ENCODE data around the gene SEMA3C.

SEMA3C gene

GRCh38 chr7:80774843-80775242 is 144.0 kb downstream of the SEMA3C start:
- DNase-seq = no peak

GRCh38 chr7:80773787-80774508 is 144.9 kb downstream of the SEMA3C start:
- DNase-seq = no peak

GRCh38 chr7:80772347-80772993 is 146.4 kb downstream of the SEMA3C start:
- DNase-seq = no peak

DNA sequence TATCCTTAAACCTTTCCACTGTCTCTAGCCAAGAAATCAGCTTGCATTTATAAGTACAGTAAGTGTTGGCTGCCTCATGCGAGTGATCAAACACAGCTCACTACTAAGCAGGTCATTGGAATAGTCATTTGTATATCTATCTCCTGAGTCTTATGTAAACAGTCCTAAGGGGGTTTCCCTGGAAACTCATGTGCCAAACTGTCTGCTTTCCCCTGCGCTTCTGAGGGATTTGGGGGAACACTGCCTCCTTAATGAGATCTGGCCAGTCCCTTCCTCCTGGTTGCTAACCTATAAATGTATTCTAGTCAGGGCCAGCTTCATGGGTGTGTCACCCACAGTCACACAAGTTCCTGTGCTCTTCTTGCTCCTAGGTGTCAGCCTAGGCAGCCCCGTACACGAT is 147.3 kb downstream of the SEMA3C start:
- DNase-seq = no peak

DNA sequence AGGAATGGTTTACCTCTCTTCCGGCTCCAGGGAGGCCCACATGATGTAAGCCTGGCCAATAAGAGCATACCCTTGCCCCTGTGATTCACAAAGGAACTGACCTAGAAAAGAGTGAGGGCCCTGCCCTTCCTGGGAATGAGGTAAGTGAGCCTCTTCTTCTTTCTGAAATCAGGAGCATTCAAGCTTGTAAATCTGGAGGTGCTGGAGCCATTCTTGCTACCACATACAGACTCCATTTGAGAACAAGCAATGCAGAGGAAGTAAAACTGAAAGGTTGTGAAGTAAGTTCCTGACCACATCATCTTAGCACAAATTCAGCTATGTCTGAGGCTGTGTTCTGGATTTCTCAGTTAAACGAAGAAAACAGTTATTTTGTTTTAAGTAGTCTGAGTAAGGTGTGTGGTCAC is 148.2 kb downstream of the SEMA3C start:
- no peak for DNase-seq

GRCh38 chr7:80770061-80770460 is 148.8 kb downstream of the SEMA3C start:
- DNase-seq = no peak

DNA sequence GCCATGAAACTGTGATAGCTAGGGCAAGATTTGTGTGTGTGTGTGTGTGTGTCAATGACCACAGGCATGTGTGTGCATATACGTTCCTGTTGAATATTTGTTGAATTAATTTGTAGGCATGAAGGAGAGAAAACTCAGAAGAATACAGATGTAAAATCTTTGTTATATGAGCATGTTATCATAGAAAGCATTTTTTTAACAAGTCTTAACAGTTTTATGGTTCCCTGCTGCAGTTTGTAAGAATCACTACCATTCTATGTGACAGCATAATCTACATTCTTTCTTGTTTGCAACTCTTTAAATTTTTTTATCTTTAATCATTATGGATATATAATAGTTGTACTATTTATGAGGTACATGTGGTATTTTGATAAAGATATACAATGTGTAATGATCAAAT is 150.1 kb downstream of the SEMA3C start:
- DNase-seq = no peak

GRCh38 chr7:80767654-80768053 is 151.2 kb downstream of the SEMA3C start:
- no peak for DNase-seq

- DNase-seq = no peak
Measured at GRCh38 chr7:80766724-80767123, 152.1 kb downstream of the SEMA3C start.

DNA sequence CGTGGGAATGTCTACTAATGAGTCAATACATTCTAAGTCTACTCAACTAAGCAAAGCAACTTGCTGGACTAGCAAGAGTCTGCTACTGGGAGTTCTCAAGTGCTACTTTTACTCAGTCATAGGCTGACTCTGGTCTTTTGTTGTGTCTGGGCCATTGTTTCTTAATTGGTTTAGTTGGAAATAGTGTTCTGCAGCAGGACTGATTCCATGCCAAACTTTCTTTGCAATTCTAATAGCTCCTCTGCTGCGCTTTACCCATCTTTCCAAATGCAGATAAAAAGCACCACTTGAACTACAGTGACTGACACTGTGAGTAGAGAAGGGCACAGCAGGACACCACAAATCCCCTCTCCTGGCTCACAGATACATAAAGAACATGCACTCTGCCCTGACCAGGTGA is 154.7 kb downstream of the SEMA3C start:
- DNase-seq = no peak

GRCh38 chr7:80763704-80764103 is 155.1 kb downstream of the SEMA3C start:
- DNase-seq = no peak

- DNase-seq = no peak
Measured at GRCh38 chr7:80763289-80763688, 155.6 kb downstream of the SEMA3C start.

DNA sequence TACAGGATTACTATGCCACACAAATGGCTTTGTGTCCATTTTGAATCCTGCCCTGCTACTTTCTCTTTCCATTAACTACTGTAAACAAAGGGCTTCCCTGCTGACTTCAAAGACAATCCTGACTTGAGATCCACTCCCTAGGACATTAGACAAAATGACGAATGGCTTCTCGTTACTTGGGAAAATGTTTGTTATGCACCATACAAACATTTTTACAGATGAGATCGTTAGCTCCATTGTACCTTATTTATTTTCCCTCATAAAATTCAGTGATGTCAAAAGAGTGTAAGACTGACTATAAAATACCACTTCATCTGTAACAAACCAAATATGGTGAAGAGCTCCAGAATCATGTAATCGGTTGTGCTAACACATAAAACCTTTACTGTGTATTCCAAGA is 158.6 kb downstream of the SEMA3C start:
- no peak for DNase-seq

GRCh38 chr7:80752954-80753690 is 165.7 kb downstream of the SEMA3C start:
- no peak for DNase-seq

DNA sequence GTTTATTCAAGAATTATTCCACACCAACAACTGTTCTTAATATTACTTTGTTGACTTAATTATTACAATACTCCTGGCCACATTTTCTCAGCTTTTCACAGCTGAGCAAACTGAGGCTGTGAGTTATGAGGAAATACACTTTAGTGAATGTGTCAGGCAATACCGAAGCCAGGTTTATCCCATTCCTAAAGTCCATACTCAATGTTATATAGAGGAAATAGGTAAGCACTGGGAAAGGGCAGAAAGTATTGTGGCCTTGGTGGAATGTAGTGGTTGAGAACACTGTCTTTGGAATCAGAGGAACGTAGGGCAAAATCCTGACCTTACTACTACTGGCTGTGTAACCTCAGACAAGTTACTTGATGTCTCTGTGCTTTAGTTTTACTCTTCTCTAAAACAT is 169.6 kb downstream of the SEMA3C start:
- DNase-seq = no peak

- DNase-seq = no peak
Measured at GRCh38 chr7:80748363-80749042, 170.3 kb downstream of the SEMA3C start.

- no peak for DNase-seq
Measured at GRCh38 chr7:80740778-80741545, 177.9 kb downstream of the SEMA3C start.

- no peak for DNase-seq
Measured at GRCh38 chr7:80736371-80737125, 182.3 kb downstream of the SEMA3C start.

GRCh38 chr7:80735330-80735729 is 183.5 kb downstream of the SEMA3C start:
- DNase-seq = no peak

DNA sequence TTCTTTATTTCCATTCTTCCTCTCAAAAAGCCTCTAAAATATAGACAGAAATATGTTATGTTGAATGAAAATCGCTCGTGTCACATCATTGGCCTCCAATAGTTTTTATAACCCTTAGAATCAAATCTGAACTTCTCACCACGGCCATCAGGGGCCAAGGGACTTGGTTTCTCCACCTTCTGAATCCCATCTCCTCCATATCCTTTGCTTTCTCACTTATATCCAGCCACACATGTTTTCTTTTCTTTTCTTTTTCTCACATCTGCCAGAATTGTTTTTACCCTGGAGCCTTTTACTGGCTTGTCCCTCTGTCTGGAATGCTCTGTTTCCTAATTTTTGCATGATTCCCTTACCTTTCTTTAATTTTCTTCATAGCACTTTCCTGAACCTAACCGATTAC is 184.8 kb downstream of the SEMA3C start:
- no peak for DNase-seq

- DNase-seq = no peak
Measured at GRCh38 chr7:80733333-80733915, 185.4 kb downstream of the SEMA3C start.

GRCh38 chr7:80732630-80733029 is 186.2 kb downstream of the SEMA3C start:
- DNase-seq = no peak
